Limb (tissue), 2 donors: ENCODE results near the gene SLC25A47.
"Not testable (repeated sequence)": the region's sequence is repeated elsewhere in the genome, so short reads cannot be mapped to it uniquely, and the experiment has no call there.

ENCODE experiments used
- DNase-seq, 2 donors: peaks; one replicate each; pipeline ENCODE4 v3.0.0-alpha.2; 2016; ENCODE audit errors: extremely low spot score in 2 of 2

The SLC25A47 gene

DNA sequence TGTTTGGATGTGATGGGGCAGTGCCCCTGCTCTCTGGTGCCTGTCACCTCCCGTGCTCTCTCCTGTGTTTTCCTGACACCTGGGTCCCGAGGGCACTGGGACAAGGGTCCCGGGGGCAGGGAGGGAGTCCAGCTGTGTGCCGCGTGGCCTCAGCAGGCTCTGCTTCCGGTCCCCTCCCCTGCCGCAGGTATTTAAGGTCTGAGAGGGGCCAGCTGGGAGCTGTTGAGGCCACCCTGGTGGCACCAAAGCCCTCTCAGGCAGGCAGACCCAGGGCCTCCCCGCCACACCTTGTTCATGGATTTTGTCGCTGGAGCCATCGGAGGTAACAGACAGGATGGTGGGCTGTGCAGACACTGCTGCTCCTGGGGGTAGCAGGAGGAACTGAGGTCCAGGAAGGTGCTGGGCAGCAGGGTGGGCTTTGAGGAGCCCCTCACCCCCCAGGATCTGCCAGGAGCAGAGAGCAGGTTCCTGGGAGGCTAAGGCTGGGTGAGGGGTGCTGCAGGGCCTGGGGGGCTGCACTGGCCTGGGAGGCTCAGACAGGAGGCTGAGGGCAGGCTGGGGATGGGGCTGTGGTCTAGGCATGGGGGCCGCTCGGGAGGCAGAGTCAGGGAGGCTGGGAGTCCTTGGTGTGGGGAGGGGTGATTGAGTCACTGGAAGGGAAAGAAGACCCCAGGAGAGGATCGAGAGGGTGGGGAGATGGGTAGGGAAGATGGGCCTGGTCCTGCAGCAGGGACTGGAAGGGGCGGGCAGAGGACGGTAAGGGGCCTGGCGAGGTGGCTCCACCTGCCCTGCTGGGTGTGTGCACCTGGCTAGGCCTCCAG is at the start of gene SLC25A47:
Gene SLC25A47 (plus strand): TSS at position 219 of the 821 bp plus-strand sequence. CDS start 76 bp downstream, at position 295.
- DNase-seq: no peak

- DNase-seq: no peak
Observed at GRCh38 chr14:100274250-100274649, 48.9 kb upstream of the SLC25A47 start.

- DNase-seq: no peak
Observed at GRCh38 chr14:100275214-100275613, 47.9 kb upstream of the SLC25A47 start.

DNA sequence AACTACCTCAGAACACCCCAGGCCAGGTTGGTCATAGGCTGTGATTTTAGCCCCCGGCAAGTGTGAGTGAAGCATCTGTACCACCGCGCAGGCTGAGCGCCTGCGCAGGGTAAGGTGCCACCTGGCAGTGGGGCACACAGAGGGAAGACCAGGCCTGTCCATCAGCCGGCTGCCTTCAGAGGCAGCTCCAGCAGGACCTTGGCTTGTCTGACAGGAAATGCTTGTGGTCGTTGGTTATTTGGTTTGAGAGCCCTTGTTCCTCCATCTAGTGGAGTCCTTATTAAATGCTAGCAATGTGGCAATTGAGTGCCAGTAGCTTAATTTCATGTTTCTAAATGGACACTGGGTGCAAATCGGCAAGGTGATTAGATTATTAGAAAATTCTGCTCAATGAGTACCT is 44.4 kb upstream of the SLC25A47 start:
- no peak for DNase-seq

GRCh38 chr14:100279133-100279532 is 44.0 kb upstream of the SLC25A47 start:
- no peak for DNase-seq

DNA sequence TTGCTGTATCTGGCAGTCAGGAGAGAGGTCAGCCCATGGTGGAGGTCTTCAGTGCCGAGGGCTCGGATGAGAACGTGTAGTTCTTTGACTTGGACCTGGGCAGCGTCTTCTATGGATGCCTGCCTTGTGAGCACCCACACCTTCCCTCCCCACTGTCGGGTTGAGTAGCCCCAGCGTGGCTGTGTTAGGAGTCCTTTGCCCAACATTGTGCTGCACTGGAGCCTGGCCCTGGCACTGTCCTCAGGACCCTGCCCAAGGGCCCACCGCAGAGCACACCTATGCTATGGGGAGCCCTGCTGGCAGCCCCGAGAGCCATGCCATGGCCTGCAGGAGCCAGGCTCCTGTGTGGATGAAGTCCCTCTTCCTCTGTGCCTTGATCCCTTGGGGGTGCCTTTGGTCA is 43.6 kb upstream of the SLC25A47 start:
- peak in 1 of 2 donors; percentile 22 for DNase-seq

DNA sequence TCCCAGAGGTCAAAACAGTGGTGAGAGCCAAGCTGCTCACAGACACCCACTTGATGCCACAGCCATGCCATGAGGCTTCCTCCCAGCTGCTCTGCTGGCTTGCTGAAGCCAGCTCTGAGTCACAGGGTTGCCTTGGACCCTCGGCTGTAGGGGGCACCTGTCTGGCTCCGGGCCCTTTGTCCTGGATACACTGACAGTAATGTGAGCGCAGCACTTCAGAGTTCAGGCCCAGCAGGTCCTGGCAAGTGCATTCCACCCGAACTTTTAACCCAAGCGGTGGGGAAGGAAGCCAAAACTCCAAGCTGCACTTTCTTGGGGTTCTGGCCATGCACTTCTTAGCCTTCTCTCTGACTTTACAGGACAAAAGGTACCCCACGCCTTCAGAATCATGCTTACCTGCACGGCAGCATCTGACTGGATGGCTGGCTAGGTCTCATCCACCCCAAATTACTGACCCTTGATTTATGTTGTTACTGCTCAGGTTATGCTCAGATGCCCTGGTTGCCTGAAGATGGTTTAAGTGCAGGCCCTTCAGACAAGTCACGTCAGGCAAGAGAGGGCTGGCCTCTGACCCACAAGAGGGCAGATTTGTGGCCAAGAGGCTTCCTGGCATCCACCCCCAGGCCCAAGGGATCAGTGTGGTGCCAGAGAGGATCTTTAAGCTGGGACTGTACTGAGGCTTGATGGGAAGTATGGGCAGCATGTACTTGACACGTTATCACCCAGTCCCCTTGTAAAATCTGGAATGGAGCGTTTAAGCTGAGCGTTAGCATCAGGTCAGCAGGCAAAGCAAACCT is 41.7 kb upstream of the SLC25A47 start:
- DNase-seq: peak in 1 of 2 donors; percentile 25

GRCh38 chr14:100282083-100282350 is 41.1 kb upstream of the SLC25A47 start:
- peak in 1 of 2 donors; percentile 23 for DNase-seq

DNA sequence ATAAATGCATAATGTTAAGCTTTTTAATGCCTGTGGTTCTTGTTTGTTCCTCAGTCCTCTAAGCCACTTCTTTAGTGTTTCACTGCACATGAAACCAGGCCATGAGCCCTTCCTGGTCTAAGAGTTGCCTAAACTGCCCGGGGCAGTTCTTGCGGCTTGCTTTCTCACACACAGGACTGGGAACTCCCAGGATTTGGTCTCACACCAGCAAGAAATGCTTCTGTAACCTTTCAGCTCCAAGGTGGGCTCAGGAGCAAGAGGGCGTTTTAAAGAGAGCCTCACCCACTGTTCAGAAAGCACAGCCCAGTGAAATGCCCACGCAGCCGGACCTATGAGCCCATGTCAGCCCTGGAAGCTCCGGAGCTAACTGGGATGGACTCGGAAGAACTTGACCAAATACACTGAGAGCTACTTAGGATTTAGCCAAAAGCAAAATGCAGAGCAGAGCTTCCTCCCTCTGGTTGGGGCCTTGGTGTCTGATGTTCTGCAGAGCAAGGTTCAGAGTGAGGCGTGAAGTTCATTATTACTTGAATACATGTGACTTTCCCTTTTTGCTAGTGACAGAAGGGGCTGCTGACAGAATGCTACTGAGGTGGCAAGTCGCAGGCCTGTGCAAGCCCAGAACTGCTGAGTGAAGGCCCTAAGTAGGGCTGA is 40.2 kb upstream of the SLC25A47 start:
- no peak for DNase-seq

DNA sequence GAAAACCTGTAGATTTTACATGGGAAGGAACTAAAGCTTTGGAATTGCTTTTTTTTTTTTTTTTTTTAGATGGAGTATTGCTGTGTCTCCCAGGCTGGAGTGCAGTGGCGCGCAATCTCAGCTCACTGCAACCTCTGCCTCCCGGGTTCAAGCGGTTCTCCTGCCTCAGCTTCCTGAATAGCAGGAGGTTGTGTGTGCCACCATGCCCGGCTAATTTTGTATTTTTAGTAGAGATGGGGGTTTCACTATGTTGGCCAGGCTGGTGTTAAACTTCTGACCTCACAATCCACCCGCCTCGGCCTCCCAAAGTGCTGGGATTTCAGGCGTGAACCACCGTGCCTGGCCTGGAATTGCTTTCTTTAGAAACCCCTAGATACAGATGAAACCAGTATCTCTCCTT is 39.7 kb upstream of the SLC25A47 start:
- not testable (repeated sequence) for DNase-seq

DNA sequence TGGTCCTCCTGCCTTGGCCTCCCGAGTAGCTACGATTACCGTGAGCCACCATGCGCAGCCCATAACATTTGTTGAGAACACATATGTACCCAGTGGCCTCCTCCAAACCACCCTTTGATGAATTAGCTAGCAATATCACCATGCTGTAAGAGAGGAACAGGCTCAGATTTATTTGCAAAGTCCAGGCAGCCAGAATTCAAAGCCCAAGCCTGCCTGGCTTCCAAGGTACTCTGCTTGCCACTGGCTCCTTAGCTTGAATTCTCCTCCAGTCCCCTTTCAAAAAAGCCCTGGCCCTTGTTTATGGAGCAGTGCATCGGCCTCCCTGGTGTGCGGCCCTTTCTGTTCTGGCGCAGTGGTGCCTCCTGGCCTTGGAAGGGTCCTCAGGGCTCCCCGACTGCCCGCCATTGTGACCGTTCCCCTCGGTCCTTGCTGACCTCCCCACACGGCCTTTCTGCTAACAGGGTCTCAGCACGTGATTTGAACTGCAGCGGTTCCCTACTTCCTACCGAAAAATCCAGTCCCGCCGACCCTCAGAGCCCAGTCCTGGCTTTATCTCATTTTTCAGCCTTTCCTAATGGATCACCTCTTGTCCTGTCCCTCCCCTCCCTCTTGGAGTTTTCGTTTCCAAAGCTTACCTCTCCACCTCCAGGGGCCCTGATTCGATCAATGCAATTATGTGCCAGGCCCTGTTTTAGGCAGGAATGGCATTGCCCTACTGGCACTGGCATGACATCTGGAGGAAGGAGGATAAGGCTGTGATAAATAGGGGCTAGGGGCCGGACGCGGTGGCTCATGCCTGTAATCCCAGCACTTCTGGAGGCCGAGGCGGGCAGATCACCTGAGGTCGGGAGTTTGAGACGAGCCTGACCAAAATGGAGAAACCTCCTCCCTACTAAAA is 38.9 kb upstream of the SLC25A47 start:
- peak in 1 of 2 donors; percentile 25 for DNase-seq

DNA sequence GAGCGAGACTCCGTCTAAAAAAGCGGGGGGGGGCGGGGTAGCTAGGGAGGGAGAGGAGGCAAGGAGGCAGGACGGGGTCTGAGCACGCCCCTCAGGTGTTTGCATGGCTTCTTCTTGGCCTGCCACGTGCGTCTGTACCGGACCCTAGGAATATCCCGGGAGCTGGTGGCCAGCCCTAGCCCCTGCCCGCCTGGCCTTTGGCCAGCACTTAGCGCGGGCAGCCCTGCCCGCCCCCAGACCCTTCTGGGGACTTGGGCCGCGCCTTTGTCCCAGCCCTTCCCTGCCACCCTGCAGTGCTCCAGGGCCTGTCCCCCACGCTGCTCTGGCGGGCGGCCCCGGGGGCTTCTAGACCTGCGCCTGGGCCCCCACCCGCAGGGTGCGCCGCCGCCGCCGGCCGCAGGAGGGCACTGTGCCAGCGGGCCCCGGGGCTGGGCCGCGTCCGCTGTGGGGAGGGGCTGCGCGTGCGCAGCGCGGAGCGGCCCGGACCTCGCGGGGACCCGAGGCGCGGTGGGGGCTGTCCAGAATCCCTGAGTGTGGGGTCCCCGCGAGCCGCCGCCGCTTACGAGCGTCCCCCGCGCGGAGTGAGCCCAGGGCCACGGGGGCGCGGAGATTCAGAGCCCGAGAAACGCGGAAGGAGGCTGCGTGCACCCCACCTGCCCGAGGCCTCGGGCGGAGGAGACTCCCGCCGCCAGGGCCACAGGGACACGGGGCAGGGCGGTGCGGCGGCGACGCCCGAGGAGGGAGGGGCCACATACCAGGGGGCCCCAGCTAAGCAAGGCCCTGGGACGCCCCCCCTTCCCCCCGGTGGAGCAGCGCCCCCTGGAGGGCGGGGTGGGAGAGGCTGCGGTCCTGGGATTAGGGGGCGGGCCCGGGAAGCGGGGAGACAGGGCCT is 37.9 kb upstream of the SLC25A47 start:
- peak; percentile 51 to 88 for DNase-seq

- no peak for DNase-seq
Observed at GRCh38 chr14:100285913-100286400, 37.2 kb upstream of the SLC25A47 start.

GRCh38 chr14:100286484-100287191 is 36.5 kb upstream of the SLC25A47 start:
- peak in 1 of 2 donors; percentile 28 for DNase-seq

GRCh38 chr14:100287202-100287997 is 35.7 kb upstream of the SLC25A47 start:
- no peak for DNase-seq

DNA sequence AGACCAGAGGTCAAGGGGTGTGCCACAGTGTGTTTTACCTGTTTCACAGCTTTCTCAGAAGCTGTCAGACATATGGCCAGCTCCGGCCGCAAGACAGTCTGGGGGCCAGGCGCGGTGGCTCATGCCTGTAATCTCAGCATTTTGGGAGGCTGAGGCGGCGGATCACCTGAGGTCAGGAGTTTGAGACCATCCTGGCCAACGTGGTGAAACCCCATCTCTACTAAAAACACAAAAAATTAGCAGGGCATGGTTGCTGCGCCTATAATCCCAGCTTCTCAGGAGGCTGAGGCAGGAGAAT is 35.2 kb upstream of the SLC25A47 start:
- not testable (repeated sequence) for DNase-seq

DNA sequence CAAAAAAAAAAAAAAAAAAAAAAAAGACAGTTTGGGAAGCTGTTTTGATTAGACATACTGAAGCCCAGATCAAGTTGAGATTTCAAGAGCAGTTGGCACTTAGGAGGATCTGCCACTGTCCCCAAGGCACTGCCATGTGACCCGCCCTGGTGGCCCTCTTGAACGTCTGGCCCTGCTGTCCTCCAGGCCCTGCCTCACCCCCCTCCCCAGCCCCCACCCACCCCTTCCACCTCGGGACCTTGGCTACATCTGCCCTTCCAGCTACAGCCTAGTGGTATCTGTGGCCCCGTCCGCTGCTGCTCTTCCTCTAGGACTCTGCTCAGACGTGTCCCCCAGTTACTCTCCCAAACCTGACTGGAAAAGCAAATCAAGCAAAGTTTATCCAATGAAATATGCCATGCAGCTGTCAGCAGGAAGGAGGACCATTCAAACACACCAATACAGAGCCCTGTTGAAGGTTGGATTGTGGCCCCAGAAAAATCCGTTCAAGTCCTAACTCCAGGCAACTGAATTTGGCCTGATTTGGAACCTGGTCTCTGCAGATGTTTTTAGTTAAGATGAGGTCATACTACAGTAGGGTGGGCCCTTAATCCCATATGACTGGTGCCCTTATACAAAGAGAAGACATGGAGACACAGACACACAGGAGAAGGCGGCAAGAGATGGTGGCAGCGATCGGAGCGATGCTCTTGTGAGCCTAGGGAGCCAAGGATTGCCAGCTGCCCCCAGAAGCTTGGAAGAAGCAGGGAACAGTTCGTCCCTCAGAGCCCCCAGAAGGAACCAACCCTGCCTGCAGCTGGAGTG is 34.6 kb upstream of the SLC25A47 start:
- no peak for DNase-seq
